BJ (cell line): Measurements from ENCODE around the gene ZNF608. TPM values are rescaled to one million over a fixed set of nuclear protein-coding genes. Genes with fewer than 3 reads are reported as not detected.

Experiments used
- CTCF ChIA-PET: fragments of 350-600 bp; formaldehyde crosslinking; extraction: SDS; loops from one replicate; lab custom pipeline; 2021; ENCODE audit warnings: antibody characterized with exemption, inconsistent platforms; lab: Yijun Ruan, JAX
- POLR2A ChIA-PET: fragments of 300-600 bp; sonication (Branson Sonifier 250); formaldehyde crosslinking; extraction: SDS; loops from one replicate; lab custom pipeline; 2021; ENCODE audit warnings: antibody characterized with exemption; lab: Charles Lee
- DNase-seq: peaks from one replicate; pipeline ENCODE4 v3.0.0-alpha.2; 2011; ENCODE audit warnings: low read depth
- H3K27me3 ChIP-seq: 2 replicates; pipeline ENCODE4 v1.6.0; 2011; ENCODE audit warnings: low read length; ENCODE audit not compliant: control insufficient read depth, insufficient read depth
- H3K36me3 ChIP-seq: 2 replicates; pipeline ENCODE4 v1.5.1; 2011; ENCODE audit warnings: low read length; ENCODE audit not compliant: control insufficient read depth, insufficient read depth
- H3K4me3 ChIP-seq: 2 replicates; pipeline ENCODE4 v1.5.1; 2011; ENCODE audit warnings: low read depth, mild to moderate bottlenecking, control low read depth, low read length
- CTCF ChIP-seq: IDR thresholded peaks from 2 replicates; pipeline ENCODE4 v1.5.1; 2011; ENCODE audit warnings: low read depth, mild to moderate bottlenecking, control low read depth, inconsistent platforms, low read length, moderate library complexity; ENCODE audit not compliant: insufficient read depth
- polyA plus RNA-seq: library from polyadenylated mRNA; depleted of rRNA; stranded (reverse); fragments of >200 nt; gene quantifications from 2 replicates; pipeline ENCODE4 v1.2.3, GENCODE V29; 2011

ZNF608 gene
- polyA plus RNA-seq, 1 experiment: 0.43 TPM

- H3K27me3 ChIP-seq: peaks cover 15% of the 10 kb centered on the region
- ChIA-PET CTCF (interaction anchor here (0.6 kb wide), 1 partner anchor 30 kb away, joined by 5 read pairs; no protein-coding TSS in a partner anchor), POLR2A (no interaction called here)
- DNase-seq: no peak
- peak overlapping the region; percentile 25 for H3K4me3 ChIP-seq
- H3K36me3 ChIP-seq: no peaks in the 10 kb centered on the region
- no peak for TF ChIP-seq CTCF
Observed at GRCh38 chr5:124748687-124749594, 2.5 kb upstream of the ZNF608 start.

GRCh38 chr5:124747791-124748686 is 1.6 kb upstream of the ZNF608 start:
- Histone ChIP-seq H3K4me3 (peak overlapping the region; percentile 19), H3K36me3 (no peaks in the 10 kb centered on the region), H3K27me3 (peaks cover 20% of the 10 kb centered on the region)
- POLR2A ChIA-PET: no interaction called here
- TF ChIP-seq CTCF: no peak
- no peak for DNase-seq
- CTCF ChIA-PET: interaction anchor here (0.6 kb wide), 1 partner anchor 29 kb away, joined by 5 read pairs; no protein-coding TSS in a partner anchor

GRCh38 chr5:124746916-124747790 is 714 bp upstream of the ZNF608 start:
- DNase-seq: no peak
- TF ChIP-seq CTCF: no peak
- Histone ChIP-seq H3K36me3 (no peaks in the 10 kb centered on the region), H3K4me3 (peak overlapping the region; percentile 31), H3K27me3 (peaks cover 20% of the 10 kb centered on the region)
- POLR2A ChIA-PET: interaction anchor here (0.5 to 0.7 kb wide), 2 partner anchors 11 to 700 kb away, joined by 8 to 9 read pairs; no protein-coding TSS in a partner anchor
- CTCF ChIA-PET: interaction anchor here (0.5 kb wide), 1 partner anchor 90 kb away, joined by 3 read pairs; no protein-coding TSS in a partner anchor

GRCh38 chr5:124745007-124745927 is 1.2 kb downstream of the ZNF608 start:
- POLR2A ChIA-PET: no interaction called here
- no peak overlapping the region for H3K4me3 ChIP-seq
- CTCF ChIA-PET: interaction anchor here (0.6 to 0.7 kb wide), 2 partner anchors 657 to 1855 kb away, joined by 3 read pairs; no protein-coding TSS in a partner anchor
- no peaks in the 10 kb centered on the region for H3K36me3 ChIP-seq
- peaks cover 20% of the 10 kb centered on the region for H3K27me3 ChIP-seq
- DNase-seq: no peak
- no peak for TF ChIP-seq CTCF
